K562 (cell line): ENCODE measurements around the gene TKTL1.

Experiments
- KAT7 ChIP-seq: sonication (generic); formaldehyde crosslinking; IDR thresholded peaks from 2 replicates; pipeline ENCODE4 v1.8.0; 2022; ENCODE audit warnings: missing genetic modification reagents, mild to moderate bottlenecking, borderline replicate concordance
- KHSRP ChIP-seq: fragments of 450-650 bp; IDR thresholded peaks from 2 replicates; pipeline ENCODE4 v1.6.1; 2017
- TF ChIP-seq, protein P1 (sequence below): sonication (generic); formaldehyde crosslinking; IDR thresholded peaks from 2 replicates; pipeline ENCODE4 v1.4.0; 2020; ENCODE audit warnings: mild to moderate bottlenecking, missing genetic modification reagents
- TF ChIP-seq, protein P2 (sequence below): sonication (generic); formaldehyde crosslinking; IDR thresholded peaks from 2 replicates; pipeline ENCODE4 v1.8.0; 2022; ENCODE audit warnings: mild to moderate bottlenecking, low read depth, missing genetic modification reagents

- TF ChIP-seq, protein P1, sequence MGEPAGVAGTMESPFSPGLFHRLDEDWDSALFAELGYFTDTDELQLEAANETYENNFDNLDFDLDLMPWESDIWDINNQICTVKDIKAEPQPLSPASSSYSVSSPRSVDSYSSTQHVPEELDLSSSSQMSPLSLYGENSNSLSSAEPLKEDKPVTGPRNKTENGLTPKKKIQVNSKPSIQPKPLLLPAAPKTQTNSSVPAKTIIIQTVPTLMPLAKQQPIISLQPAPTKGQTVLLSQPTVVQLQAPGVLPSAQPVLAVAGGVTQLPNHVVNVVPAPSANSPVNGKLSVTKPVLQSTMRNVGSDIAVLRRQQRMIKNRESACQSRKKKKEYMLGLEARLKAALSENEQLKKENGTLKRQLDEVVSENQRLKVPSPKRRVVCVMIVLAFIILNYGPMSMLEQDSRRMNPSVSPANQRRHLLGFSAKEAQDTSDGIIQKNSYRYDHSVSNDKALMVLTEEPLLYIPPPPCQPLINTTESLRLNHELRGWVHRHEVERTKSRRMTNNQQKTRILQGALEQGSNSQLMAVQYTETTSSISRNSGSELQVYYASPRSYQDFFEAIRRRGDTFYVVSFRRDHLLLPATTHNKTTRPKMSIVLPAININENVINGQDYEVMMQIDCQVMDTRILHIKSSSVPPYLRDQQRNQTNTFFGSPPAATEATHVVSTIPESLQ = no peak
- TF ChIP-seq KAT7 (CRISPR knock-in tag) (no peak), KHSRP (no peak)
- TF ChIP-seq, protein P2, sequence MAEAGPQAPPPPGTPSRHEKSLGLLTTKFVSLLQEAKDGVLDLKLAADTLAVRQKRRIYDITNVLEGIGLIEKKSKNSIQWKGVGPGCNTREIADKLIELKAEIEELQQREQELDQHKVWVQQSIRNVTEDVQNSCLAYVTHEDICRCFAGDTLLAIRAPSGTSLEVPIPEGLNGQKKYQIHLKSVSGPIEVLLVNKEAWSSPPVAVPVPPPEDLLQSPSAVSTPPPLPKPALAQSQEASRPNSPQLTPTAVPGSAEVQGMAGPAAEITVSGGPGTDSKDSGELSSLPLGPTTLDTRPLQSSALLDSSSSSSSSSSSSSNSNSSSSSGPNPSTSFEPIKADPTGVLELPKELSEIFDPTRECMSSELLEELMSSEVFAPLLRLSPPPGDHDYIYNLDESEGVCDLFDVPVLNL = no peak
Observed at GRCh38 chrX:154308108-154308946, 12.7 kb downstream of the TKTL1 start.
